Measurements from ENCODE around the gene FUNDC1. TPM values are rescaled to one million over a fixed set of nuclear protein-coding genes. Genes with fewer than 3 reads are reported as not detected.

FUNDC1 gene
- total RNA-seq (ENCODE audit: unreplicated experiment): 19.3 TPM
- long read RNA-seq, transcript FUNDC1-201 (5 exons, 1,196 nt): major isoform, 16 of 19 reads
- long read RNA-seq, partial matches to known transcripts: 0 of 19 reads
- long read RNA-seq, other reads (novel, unspliced or antisense): 2 of 19 reads

GRCh38 chrX:44542567-44543325 lies at the start of gene FUNDC1:
Gene FUNDC1, minus strand, starts transcription at chrX:44542859. Its CDS starts 27 bp downstream, at chrX:44542832.
- H3K36me3 Mint-ChIP-seq (ENCODE audit: unreplicated experiment): no peaks in the 10 kb centered on the region
- peak; percentile 93 for DNase-seq
- no peak for TF ChIP-seq CTCF (IDR thresholded peaks at IDR 0.05; ENCODE audit: partially characterized antibody, unreplicated experiment)
- peak within 1 kb of the TSS; percentile 95 for H3K27ac Mint-ChIP-seq (ENCODE audit: unreplicated experiment)
- H3K9me3 Mint-ChIP-seq (ENCODE audit: unreplicated experiment): no peaks in the 10 kb centered on the region
- peaks cover 9% of the 10 kb centered on the region for H3K4me1 Mint-ChIP-seq (ENCODE audit: low read depth, unreplicated experiment)
- no peaks in the 10 kb centered on the region for H3K27me3 Mint-ChIP-seq (ENCODE audit: unreplicated experiment)
- H3K4me3 Mint-ChIP-seq (ENCODE audit: unreplicated experiment): peak within 1 kb of the TSS; percentile 95

- Mint-ChIP-seq H3K9me3 (ENCODE audit: unreplicated experiment) (peaks cover 1% of the 10 kb centered on the region), H3K27ac (ENCODE audit: unreplicated experiment) (no peak overlapping the region), H3K27me3 (ENCODE audit: unreplicated experiment) (no peaks in the 10 kb centered on the region), H3K4me1 (ENCODE audit: low read depth, unreplicated experiment) (no peaks in the 10 kb centered on the region), H3K4me3 (ENCODE audit: unreplicated experiment) (no peak overlapping the region), H3K36me3 (ENCODE audit: unreplicated experiment) (no peaks in the 10 kb centered on the region)
- DNase-seq: no peak
- TF ChIP-seq CTCF (IDR thresholded peaks at IDR 0.05; ENCODE audit: partially characterized antibody, unreplicated experiment): no peak
Measured at GRCh38 chrX:44585866-44586265, 43.2 kb upstream of the FUNDC1 start.

GRCh38 chrX:44580466-44580865 lies 37.8 kb upstream of the FUNDC1 start:
- no peaks in the 10 kb centered on the region for H3K4me1 Mint-ChIP-seq (ENCODE audit: low read depth, unreplicated experiment)
- no peak overlapping the region for H3K27ac Mint-ChIP-seq (ENCODE audit: unreplicated experiment)
- DNase-seq: no peak
- no peaks in the 10 kb centered on the region for H3K36me3 Mint-ChIP-seq (ENCODE audit: unreplicated experiment)
- H3K9me3 Mint-ChIP-seq (ENCODE audit: unreplicated experiment): peaks cover 1% of the 10 kb centered on the region
- TF ChIP-seq CTCF (IDR thresholded peaks at IDR 0.05; ENCODE audit: partially characterized antibody, unreplicated experiment): no peak
- no peaks in the 10 kb centered on the region for H3K27me3 Mint-ChIP-seq (ENCODE audit: unreplicated experiment)
- no peak overlapping the region for H3K4me3 Mint-ChIP-seq (ENCODE audit: unreplicated experiment)

GRCh38 chrX:44572340-44572938 lies 29.8 kb upstream of the FUNDC1 start:
- no peak for TF ChIP-seq CTCF (IDR thresholded peaks at IDR 0.05; ENCODE audit: partially characterized antibody, unreplicated experiment)
- H3K27me3 Mint-ChIP-seq (ENCODE audit: unreplicated experiment): no peaks in the 10 kb centered on the region
- H3K27ac Mint-ChIP-seq (ENCODE audit: unreplicated experiment): no peak overlapping the region
- H3K36me3 Mint-ChIP-seq (ENCODE audit: unreplicated experiment): no peaks in the 10 kb centered on the region
- H3K4me3 Mint-ChIP-seq (ENCODE audit: unreplicated experiment): no peak overlapping the region
- no peaks in the 10 kb centered on the region for H3K4me1 Mint-ChIP-seq (ENCODE audit: low read depth, unreplicated experiment)
- DNase-seq: no peak
- peaks cover 2% of the 10 kb centered on the region for H3K9me3 Mint-ChIP-seq (ENCODE audit: unreplicated experiment)

- no peak overlapping the region for H3K4me3 Mint-ChIP-seq (ENCODE audit: unreplicated experiment)
- H3K27me3 Mint-ChIP-seq (ENCODE audit: unreplicated experiment): no peaks in the 10 kb centered on the region
- H3K36me3 Mint-ChIP-seq (ENCODE audit: unreplicated experiment): no peaks in the 10 kb centered on the region
- DNase-seq: no peak
- no peak overlapping the region for H3K27ac Mint-ChIP-seq (ENCODE audit: unreplicated experiment)
- no peak for TF ChIP-seq CTCF (IDR thresholded peaks at IDR 0.05; ENCODE audit: partially characterized antibody, unreplicated experiment)
- no peaks in the 10 kb centered on the region for H3K4me1 Mint-ChIP-seq (ENCODE audit: low read depth, unreplicated experiment)
- peaks cover 2% of the 10 kb centered on the region for H3K9me3 Mint-ChIP-seq (ENCODE audit: unreplicated experiment)
Measured at GRCh38 chrX:44570522-44570921, 27.9 kb upstream of the FUNDC1 start.

Data from glutamatergic neuron (in vitro differentiated cells).